ENCODE data around the gene IFT20.

The IFT20 gene

DNA sequence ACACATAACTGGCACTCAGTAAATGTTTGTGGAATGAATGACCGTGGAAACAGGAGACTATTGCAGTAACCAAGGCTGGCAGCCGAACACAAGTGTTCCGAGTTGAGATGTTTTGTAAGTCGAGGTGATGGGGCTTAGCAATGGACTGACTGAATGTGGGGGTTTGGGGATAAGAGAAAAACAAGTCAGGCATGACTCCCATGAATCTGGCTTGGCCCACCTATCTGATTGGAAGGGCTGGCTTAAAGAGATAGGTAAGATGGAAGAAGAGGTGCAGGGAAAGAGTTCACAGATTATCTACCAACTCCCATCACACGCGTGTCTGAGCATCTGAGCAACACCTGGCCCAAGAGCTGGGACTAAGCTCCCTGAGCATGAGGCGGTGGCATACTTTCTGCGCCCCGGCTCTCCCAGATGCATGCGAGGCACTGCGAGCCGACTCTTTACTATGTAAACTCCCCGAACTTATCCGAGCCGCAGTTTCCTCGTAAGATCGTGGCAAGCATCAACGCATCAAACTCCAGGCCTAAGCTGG, 539 bp downstream of the IFT20 start:
- DNase-seq (ENCODE audit: low spot score), result no peak

DNA sequence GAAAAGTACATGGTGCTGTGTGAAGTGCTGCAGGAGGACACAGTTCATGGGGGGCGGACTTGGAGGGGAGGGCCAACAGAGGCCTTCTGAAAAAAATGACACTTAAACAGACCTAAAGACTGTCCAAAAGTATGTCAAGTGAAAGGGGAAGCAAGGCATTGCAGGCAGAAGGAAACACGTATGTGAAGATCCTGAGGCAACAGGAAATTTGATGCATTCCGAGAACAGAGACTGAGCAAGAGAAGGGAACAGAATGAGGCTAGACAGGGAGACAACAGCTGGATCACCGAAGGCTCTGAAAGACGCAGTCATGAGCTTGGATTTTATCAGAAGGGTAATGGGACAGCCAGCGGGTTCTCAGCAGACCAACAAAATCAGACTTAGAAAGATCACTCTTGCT, 1.1 kb downstream of the IFT20 start:
- no peak for DNase-seq (ENCODE audit: low spot score)

DNA sequence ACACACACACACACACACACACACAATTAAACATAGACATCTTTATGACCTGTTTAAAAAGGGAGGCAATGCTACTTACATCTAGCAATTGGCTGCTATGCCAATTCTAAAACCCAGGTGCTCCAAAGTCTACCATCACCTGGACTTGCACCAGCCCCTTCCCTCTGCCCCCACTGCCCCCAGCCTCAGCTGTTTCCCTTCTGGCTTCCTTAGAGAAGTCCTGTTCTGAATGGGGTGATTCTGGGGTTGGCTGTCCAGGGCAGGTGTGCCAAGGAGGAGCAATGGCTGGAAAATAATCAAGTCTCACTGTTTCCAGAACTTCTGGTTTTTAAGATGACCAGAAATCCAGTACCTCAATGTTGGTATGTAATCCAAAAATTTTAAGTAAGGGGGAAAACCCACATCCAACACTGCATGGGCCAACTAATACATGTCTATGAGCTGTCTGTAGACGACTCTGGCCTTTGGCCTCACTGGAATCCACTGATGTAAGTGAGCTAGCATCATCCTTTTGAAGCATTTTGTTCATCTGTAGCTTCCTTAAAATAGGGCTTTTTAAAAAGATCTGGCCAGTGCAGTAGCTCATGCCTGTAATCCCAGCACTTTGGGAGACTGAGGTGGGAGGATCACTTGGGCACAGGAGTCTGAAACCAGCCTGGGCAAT, 2.1 kb downstream of the IFT20 start:
- DNase-seq (ENCODE audit: low spot score), result no peak

DNA sequence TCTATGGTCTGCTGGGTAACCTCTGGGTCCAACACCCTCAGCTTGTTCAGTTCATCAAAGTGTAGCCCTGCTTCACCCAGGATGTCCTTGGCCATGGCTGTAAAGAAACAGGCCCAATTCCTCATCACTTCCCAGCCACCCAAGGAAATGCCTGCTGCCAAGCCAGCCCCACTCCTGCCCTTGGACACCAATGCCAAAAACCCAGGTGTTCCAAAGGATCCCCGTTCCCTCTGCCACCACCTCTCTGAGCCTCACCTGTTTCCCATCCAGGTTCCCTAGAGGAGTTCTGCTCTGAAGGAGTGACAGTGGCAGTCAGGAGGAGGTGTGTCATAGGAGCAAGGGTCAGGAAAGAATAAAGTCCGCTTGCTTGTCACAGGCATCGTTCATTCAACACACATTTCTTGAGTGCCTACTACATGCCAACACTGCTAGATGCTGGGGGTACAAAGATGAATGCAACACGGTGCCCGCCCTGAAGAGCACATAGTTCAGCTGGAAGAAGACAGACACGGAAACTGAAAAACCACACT, 3.3 kb downstream of the IFT20 start:
- no peak for DNase-seq (ENCODE audit: low spot score)

DNA sequence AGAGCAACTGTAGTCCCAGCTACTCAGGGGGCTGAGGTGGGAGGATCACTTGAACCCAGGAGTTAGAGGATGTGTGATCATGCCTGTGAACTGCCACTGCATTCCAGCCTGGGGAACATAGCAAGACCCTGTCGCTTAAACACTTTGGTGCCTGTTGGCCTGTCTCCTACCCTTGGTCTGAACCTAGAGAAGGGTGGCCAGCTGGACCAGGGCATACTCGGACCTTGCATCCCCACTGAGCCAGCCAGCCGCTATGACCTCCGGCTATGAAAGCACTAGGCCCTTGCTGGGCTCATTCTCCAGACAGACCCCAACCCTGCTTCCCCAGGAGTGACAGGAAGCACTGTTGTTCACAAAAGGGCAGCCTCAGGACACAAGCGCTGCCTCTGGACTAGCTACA, 4.6 kb downstream of the IFT20 start:
- DNase-seq (ENCODE audit: low spot score), result no peak

DNA sequence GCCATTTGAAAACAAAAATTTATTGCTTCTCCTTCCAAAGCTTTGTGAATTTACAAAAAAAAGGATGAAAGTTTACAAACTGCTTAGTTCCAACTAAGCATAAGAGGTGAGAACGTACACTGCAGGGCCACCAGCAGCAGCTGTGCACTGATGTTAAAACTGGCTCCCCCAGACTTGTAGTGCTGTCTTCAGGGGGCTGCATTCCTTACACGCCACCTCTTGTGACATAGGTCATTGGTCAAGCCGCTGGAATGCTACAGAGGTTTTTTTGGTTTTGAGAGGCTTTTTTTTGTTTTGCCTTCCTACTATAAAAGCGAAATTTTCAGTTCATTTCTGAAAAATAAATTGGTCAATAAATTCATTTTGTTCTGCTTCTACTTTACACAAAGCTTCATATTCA, 6.9 kb downstream of the IFT20 start:
- no peak for DNase-seq (ENCODE audit: low spot score)

DNA sequence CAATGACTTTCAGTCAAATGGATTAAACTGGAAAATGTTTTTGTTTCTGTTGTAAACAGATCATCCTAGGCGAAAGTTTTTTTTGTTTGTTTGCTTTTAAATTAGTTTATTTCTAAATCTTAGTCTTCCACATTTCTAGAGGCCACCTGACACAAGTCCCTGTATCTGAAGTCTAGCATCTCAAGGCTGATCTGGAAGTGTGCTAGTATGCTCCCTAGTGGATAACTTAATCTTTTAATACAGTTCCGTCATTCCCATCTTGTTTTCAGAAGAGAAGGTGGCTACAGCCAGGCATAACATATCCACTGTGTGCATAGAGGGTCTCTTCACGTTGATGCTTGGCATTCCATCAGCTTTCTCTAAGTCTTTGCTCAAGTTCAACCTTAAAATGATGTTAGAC, 7.6 kb downstream of the IFT20 start:
- DNase-seq (ENCODE audit: low spot score), result no peak

DNA sequence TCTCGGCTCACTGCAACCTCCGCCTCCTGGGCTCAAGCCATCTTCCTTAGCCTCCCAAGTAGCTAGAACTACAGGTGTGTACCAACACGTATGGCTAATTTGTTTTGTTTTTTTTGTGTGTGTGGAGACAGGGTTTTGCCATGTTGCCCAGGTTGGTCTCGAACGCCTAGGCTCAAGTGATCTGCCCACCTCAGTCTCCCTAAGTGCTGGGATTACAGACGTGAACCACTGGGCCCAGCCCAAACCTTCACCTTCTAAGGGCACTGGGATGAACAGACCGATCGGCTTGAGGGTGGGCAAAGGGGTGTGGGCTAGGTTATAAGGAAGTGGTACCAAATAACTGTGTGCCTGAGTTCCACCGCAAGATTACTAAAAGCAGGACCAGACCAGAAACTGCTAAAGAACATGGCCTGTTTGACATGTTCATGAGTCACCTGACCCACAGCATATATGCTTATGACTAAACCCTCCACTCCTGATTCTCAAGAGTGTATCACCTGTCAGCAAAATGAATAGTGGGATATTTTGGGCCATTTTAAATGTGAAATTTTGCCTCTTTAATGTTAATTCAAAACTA, 8.2 kb downstream of the IFT20 start:
- no peak for DNase-seq (ENCODE audit: low spot score)

DNA sequence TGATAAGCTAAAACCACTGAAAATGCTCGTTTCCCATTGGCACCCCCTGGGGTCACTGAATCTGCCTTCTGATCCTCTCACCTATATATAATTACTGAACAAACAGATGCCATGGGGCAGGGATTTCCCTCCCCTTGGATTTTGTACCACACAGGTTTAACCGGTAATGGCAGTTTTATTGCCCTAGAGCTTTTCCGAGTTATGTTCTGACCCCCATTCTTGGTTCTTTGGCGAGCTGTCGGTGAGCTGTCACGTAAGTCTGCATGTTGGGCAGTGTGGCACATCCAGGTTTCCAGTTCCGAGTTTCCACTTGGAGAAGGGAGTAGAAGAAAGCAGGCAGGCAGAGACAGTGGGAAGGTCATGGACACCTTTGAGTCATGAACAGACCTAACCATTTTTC, 9.2 kb downstream of the IFT20 start:
- no peak for DNase-seq (ENCODE audit: low spot score)

DNA sequence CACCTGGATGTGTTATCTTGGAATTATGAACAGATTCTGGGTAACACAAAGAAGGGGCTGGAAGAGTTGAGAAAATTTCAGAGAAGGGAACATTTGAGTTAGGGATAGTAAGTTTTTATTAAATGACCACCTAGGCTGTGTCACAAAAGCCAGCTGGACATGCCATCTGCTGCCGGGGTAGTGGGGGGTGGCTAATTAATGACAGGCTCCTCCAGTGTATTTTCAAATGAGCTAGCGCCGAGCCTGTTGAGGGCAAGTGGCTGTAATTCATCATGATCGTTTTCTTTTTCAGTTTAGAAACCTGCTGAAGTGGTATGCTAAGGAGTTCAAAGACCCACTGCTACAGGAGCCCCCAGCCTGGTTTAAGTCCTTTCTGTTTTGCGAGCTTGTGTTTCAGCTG, 10.1 kb downstream of the IFT20 start:
- no peak for DNase-seq (ENCODE audit: low spot score)

DNA sequence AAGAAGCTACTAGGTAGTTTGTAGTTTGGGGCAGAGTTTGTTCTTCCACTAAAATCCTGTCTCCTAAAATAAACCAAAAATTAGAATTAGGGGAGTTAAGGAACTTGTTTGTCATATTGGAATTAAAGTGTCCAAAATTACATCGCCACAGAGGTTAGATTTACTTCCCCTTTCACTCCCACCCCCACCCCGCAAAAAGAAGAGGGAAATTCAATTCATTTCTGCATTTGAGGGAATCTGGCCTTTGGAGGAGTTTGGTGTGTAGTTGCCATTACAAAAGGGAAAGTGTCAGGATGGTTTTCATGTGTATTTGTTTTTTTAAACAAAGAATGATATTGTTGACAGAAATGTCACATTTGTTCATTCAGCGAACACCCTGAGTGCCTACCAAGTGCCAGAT, 10.5 kb downstream of the IFT20 start:
- DNase-seq (ENCODE audit: low spot score), result no peak

DNA sequence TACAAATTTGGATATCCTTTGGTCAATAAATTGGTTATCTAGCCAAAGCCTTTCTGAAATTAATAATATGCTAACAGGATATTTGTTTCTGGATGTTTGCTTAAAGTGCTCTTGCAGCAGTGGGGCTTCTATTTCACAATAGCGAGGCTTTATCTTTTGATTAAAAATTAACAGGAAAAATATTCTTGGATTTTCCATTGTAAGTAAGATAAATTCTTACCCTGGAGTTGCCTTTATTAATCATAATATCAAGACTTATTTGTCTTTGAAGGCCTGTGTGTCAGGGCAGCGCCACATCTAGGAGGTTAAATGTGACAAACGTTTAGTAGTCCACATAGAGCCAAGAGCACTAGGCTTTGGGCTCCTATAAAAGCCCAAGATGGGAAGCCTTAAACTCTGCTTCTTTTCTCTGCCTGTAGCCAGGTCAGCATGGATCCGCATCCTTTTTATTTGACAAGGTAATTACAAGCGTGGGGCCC, 11.0 kb downstream of the IFT20 start:
- no peak for DNase-seq (ENCODE audit: low spot score)

DNA sequence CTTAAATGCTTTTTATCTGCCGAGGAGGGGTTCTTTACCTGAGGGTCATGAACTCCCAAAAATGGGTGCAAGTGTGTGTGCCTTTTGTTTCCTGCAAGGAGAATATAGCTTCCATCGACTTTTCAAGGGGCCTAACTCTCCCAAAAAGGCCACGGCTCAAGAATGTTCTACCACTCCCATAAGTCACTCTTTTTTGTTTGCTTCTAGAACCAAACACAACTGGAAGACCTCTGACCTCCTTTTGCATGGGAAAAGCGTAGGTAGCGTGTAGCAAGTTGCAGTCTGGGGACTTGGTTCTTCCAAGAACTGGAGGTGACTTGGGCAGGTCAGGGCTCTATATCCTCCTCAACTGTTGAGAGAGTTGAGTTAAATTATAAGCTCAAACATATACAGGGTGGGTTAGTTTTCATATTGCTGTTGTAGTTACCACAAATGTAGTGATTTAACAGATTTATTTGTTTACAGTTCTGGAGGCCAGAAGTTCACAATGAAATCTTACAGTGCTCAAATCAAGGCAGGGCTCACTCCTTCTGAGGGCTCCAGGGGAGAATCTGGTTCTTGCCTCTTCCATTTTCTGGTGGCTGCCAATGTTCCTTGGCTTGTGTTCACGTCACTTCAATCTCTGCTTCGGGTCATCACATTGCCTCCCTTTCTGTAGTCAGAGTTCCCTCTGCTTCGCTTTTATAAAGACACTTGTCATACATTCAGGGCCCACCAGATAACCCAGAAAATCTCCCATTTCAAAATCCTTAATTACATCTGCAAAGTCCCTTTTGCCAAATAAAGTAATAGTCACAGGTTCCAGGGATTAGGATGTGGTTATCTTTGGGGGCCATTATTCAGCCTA, 14.8 kb downstream of the IFT20 start:
- no peak for DNase-seq (ENCODE audit: low spot score)

DNA sequence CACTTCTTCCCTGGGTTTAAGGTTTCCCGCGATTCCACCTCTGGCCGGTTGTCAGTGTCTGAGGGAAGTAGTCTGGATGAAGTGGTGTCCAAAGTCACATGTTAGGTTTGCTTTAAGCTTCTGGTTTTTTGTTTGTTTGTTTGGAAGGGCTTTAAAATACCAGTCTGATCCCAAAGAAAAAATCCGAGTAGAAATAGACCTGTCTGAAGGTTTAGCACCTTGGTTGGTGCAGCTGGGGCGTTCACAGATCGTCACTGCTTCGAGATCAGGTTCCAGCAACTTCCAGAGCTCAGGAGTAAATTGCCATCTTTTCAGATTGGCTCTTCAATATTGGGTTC, 15.7 kb downstream of the IFT20 start:
- DNase-seq (ENCODE audit: low spot score), result no peak

DNA sequence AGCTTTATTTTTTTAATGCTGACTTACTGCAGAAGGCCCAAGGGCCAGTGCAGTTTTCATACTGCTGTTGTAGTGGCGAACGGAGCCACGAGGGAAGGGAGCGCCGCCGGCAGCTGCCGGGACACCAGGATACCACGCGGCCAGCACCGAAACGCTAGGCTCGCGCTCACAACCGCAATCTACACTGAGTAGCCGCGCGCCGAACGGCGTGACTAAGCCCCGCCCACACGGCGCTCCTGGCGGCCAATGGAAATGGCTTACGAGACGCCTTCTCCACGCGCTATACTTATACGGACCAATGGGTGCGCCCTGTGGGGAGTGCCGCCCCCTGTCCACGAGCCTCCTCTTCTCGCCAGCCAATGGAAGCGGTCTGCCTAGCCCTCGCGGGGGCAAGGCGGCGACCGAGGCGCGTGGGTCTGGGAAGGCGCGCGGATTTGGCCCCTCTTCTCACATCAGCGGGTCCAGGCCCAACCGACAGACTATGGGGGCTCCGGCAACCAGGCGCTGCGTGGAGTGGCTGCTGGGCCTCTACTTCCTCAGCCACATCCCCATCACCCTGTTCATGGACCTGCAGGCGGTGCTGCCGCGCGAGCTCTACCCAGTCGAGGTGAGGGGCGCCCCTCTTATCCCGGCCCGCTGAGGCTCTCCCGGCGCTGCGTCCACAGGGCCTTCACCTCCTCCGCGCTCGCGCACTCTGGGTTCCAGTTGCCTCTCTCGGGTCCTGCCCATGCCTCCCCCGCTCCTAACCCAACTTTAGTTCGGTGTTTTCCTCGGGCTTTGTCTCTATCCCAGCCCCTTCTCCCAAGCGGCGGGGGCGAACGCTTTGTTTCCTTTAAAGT, 16.3 kb downstream of the IFT20 start, which contains the start of gene TMEM97:
TSS of gene TMEM97 (plus strand) at position 442 of the 839 bp plus-strand sequence. CDS start at position 482, 40 bp downstream.
- DNase-seq (ENCODE audit: low spot score), result peak; percentile 94

DNA sequence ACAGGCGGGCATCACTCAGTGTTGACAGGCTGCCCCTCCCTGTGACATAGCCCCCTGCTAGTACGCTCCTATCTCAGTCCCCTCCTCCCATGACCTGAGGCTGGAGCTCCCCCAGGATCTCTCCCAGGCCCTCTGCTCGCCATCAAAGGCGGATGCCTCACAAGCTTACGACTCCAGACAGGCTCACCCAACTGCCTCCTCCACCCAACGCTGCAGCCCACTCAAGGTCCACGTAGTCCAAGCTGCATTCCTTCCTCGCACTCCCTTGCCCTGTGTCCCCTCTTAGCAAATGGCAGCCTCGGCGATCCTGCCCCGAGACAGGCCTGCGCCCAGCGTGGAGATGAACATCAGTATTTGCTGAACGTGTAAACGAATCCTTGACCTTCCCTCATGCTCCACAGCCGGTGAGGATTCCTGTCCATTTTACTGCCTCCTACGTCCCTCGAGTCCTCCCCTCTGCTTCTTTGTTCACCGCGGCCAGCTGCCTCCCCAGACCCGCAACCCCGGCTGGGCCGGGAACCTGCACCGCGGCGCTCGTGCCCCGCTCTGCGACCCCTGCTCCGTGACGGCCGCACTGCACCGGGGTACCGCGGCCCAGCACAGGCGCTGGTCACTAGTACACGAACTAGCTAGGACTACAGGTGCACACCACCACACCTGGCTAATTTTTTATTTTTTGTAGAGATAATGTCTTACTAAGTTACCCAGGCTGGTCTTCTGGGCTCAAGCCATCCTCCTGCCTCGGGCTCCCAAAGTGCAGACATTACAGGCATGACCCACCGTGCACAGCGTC, 17.1 kb downstream of the IFT20 start:
- DNase-seq (ENCODE audit: low spot score), result no peak

DNA sequence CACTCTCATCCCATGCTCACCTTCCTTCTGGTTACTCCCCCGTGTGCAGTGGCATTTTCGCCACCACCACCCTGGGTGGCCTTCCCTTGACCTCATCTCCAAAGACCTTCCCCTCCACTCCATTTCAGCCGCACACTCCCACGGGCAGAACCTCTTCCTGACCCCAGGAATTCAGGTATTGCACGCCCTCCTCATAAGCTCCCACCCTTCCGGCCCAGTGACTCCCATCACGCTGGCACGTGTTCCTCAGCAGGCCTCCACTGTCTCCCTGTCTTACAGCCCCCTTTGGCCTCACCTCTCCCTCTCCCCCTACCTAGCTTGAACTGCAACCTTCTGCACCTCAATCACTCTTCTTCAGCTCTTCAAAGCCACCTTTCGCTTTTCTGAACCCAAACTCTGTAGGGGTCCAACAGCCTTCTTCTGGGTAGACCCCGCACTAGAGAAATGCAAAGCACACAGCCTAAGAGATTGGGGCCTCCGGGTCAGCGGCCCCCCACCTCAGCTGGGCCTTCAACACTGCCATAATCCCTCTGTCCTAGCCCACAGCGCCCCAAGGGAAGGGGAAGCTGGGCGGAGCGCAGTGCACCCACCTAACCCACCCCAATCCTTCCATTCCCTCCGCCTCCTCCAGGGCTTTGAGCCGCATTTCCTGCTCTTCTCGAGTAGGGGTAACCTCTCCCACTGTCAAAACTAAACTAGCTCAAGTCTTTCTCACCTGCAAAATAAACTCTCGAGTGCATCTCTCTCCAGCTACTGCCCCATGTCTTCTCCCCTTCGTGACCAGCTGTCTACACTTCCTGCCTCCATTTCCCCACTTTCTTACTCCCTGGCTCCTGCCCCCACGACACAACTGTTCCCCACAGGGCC, 17.9 kb downstream of the IFT20 start:
- DNase-seq (ENCODE audit: low spot score), result no peak

DNA sequence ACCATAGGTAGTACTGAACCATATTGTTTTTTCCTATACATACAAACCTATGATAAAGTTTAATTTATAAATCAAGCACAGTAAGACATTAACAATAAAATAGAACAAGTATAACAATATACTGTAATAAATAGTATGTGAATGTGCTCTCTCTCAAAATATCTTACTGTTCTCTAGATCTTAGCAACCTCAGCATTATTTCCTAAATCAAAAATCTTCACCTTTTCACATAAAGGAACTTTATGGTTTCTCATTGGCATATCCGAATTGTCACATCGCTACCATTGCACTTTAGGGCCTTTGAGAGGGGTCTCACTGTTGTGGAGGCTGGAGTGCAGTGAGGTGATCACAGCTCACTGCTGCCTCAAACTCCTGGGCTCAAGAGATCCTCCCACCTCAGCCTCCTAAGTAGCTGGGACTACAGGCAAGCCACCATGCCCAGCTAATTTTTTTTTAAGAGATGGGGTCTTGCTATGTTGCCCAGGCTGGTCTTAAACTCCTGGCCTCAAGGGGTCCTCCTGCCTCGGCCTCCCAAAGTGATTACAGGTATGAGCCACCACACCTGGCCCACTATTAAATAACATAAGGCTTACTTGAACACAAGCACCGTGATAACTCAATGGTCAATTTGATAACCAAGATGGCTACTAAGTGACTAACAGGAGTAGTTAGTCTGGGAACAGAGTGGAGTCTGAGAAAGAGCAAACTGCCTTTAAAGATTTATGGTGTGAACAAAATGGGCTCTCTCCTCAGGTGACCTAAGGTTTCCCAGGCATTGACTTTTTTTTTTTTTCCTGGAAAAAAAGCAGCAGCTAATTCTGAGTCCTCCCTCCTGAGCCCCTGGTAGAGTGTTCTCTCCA, 19.2 kb downstream of the IFT20 start:
- no peak for DNase-seq (ENCODE audit: low spot score)

DNA sequence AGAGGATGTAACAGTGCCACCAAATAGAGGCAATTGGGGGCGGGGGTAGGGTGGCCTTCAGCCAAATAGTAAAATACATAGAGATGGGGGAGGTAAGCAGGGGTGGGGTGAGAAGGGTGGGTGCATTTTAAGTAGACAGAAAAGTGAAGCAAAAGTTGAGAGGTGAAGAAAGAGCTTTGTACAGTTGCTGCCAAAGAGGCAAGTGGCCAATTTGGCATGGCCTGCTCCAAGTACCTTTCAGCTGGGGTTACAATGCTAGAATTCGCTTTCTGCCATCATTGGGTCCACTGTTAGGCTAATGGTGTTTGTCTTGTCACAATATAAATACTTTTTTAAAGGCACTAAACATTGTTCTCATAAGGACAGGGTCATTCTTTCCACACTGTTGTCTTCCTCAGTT, 21.4 kb downstream of the IFT20 start:
- DNase-seq (ENCODE audit: low spot score), result no peak

Data from COLO829 (cell line).